NCI-H2196 (cell line): Measurements from ENCODE around the gene C4orf54.

Experiments
- DNase-seq: peaks from one replicate; lab custom pipeline; 2025; ENCODE audit not compliant: unreplicated experiment; lab: John Stamatoyannopoulos, UW

The C4orf54 gene

DNA sequence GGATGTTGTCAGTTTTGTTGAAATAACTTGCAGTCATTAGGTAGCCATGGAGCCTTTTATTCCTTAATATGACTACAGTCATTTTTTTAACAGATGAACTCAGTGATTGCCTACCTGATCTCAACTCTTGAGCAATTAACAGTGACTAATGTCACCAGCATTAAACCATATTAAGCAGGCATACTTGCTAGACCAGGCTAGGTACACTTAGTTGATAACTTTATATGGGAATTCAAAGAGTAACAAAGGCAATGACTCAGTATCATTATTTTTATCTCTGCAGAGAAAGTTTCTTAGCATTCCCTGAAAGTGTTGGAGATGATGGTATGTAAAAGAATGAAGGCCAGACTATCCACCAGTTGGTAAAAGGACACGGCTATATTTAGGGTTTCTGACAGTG is at the start of gene C4orf54:
C4orf54 (minus strand) TSS at position 31 of the 400 bp plus-strand sequence. CDS start 3,180 bp downstream, outside the sequence.
- no peak for DNase-seq

- no peak for DNase-seq
Measured at GRCh38 chr4:99705891-99706290, 48.3 kb upstream of the C4orf54 start.

DNA sequence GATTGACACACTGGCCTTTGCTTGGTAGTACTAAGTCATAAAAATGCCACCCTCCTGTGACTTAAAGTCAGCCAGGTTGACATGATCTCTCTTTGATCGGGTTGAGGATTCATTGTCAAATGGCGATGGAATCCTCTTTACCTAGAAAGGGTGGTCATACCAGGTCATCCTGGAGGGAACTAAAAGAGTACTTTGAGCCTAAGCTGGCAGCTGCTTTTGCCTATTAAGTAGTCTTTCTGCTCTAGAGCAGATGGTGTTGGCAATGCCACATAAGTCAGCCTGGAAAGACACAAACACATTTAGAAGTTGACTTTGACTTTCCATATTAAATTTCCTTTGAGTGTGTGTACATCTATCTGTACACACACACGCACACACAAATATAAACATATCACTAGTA is 39.2 kb upstream of the C4orf54 start:
- no peak for DNase-seq

- no peak for DNase-seq
Measured at GRCh38 chr4:99693140-99693539, 35.5 kb upstream of the C4orf54 start.

GRCh38 chr4:99690990-99691389 is 33.4 kb upstream of the C4orf54 start:
- no peak for DNase-seq

- no peak for DNase-seq
Measured at GRCh38 chr4:99690472-99690871, 32.8 kb upstream of the C4orf54 start.

DNA sequence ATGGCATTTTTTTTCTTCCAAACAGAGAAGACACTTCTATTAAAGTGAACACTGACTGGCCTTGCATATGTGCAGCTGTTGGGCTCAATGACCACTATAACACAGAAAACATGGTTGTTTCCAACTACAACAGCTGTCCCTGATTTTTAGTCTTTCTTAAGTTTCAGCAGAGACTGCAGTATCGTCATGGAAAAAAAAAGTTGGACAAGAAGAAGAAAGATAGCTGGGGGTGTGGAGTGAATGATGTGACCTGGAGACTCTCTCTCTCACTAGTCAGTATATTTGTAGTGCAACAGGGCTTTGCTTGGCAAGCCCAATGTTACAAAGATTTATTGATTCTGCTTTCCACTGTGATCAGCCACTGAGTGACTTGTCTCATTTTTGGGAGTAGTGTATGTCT is 29.5 kb upstream of the C4orf54 start:
- DNase-seq, result no peak

- no peak for DNase-seq
Measured at GRCh38 chr4:99685234-99685633, 27.6 kb upstream of the C4orf54 start.

- DNase-seq, result no peak
Measured at GRCh38 chr4:99683895-99684294, 26.3 kb upstream of the C4orf54 start.

DNA sequence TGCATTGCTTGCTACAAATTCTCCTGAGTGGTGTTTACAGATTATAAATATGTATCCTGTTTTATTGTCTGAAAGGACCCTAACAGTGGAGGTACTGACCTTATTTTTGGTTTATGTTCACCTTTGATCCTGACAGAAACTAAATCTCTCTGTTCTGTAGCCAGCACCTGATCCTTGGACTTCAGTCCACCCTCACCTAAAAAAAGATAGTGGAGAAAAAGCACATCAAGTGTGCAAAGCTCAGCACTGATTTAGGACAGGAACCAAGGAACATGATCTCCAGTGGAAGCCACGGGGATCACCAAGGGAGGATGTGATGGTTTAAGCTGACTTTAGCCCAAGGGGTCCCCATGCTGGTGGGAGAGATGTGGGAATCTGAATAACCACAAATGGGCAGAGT is 22.3 kb upstream of the C4orf54 start:
- no peak for DNase-seq

- DNase-seq, result peak; percentile 43
Measured at GRCh38 chr4:99679204-99679603, 21.6 kb upstream of the C4orf54 start.

GRCh38 chr4:99677161-99677560 is 19.5 kb upstream of the C4orf54 start:
- DNase-seq, result no peak

DNA sequence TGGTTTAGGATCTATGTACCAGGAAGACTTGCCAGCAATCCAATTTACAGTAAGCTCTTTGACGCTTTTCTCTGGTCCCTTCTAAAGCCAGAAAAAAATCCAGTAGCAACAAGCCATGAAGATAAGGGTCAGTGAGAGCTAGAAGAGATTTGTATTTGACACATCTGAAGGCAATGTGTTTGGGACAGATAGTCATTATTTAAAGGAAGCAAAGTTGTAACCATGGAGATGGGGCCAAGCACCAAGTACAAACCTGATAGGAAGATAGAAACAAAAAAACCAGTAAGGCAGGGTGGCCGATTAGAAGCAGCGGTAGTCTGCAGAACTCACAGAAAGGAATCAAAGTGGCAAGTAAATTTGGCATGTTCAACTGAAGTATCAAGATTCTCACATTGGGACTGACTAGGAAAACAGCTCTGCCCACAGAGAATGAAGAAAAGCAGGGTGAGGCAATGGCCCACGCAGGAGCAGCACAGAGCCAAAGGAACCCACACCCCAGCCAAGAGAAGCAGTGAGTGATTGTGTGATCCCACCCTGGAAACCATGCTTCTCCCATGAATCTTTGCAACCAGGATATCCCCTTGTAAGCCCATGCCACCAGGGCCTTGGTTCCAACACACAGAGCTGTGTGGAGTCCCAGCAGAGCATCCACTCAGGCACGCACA is 12.9 kb upstream of the C4orf54 start:
- no peak for DNase-seq

GRCh38 chr4:99669084-99669483 is 11.5 kb upstream of the C4orf54 start:
- no peak for DNase-seq

DNA sequence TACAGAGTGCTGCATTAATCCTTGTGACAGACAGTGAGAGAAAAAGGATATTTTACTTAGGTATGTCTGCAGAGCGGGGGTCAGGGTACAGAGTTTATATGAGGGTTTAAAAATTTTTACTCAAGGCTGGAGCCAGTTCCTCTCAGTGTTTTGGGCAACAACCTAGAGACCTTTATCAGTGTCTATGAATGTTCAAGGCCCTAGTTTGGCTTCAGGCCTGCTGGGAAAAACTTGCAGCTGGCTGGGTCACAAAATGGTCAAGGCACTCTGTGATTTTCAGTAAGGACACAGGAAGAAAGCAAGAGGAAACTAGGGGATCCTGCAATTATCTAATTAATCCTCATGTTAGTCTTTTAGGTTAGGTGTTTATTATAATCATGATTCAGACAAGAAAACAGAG is 10.8 kb upstream of the C4orf54 start:
- no peak for DNase-seq

DNA sequence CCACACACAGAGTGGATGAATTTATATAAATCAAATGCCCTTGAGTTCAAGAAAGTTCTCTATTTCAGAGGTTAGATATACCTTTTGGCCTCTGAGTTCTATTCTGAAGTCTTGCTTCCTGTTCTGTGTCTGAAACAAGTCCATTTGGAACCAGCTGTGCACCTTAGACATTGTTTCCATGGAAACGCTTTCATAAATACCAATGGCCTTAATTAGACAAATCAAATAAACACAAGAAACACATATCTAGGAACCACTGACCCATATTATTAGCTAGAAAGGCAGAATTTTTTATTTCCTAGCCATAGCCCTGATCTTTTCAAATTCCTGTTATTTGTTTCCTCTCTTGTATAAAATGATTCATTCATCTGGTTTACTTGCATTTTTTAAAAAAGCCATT is 8.4 kb upstream of the C4orf54 start:
- no peak for DNase-seq

DNA sequence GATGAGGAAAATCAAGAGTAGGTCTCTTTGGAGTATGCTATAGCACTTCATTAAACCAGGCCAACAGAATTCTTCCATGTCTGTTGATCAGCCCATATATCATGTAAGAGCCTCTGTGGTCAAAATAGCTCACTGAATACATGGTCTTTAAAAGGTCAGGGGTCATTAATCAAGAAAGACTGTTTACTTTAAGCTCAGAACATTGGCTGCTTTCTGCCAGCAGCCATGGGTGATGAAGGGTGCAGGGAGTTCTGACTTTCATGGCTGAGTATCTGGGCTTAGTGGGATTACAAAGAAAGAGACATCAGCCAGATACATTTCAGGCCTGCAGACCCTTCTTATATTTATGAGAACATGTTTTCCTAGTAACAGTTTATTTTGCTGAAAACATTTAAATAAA is 7.1 kb upstream of the C4orf54 start:
- DNase-seq, result no peak

- no peak for DNase-seq
Measured at GRCh38 chr4:99661907-99662306, 4.3 kb upstream of the C4orf54 start.

GRCh38 chr4:99658666-99659065 is 1.0 kb upstream of the C4orf54 start:
- no peak for DNase-seq

DNA sequence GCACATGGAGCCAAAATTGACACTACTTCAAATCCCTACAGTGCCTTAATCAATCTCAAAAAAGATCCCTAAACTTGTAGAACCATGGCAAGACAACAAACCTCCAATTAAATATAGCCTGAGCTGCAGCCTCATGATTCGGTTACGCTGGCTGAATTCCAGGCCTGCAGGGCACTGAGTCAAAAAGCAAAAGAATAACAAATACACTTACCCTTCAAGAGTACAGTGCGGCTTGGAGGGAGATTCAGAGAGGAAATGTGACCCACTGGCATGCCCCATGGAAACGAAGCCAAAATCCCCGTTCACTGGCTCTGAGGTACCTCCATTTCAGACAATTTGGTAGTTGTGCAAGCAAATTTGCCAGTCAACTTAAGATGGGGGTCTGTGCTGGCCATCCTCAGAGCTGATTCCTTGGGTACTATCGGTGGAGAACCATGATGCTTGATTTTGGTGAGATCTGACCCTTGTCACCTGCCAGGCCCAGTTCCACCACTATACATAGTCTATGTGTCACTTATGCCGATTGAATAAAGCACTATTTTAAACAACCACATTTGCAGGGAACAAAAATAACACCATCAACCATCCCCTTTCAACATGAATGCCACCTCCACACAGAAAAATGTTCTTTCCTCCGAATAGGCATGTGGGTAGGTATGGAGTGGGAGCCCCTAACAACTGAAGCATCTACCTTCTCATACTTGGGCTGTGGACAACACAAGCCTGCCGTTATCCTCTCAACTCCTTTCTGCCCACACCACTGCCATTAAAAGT is 2.1 kb downstream of the C4orf54 start:
- peak; percentile 21 for DNase-seq

DNA sequence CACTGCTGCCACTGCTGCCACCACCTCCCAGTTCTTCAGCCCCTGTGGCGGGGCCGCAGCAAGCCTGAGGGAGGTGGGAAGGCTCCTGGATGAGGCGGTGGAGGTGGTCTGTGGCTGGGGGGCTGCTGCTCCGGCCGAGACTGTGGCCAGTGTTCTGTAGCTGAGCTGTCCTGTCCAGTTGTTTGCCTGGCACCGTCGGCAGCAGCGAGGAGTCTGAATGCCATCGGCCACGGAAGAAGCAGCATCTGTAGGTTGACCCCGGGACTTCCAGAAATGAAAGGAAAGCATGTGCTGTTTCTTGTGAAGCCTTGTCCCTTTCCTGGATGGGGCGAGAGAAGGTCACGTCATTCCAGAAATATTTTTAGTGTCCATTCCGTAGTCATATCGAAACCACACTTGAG is 3.3 kb downstream of the C4orf54 start:
- no peak for DNase-seq

DNA sequence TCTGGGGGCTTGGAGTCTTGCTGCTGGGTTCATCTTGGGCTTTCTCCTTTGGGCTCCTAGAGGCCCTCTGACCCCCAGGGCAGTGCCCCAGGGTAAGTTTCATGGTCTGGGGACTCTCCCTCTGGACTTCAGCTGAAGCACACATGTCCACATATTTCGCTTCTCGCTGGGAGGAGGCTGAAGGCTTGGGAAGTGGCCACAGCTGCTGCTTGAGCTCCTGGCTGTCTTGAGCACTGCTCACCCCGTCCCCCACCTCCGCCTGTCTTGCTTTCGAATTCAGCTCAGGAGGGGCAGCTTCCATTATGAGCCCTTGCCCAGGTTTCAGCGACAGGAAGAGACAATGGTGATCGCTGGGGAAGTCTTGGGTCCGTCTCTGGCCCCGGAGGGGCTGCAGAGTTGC is 3.7 kb downstream of the C4orf54 start:
- DNase-seq, result no peak
